Parathyroid adenoma (tissue), 2 donors: ENCODE measurements around the gene ILF3.

Experiments used
- H2AFZ ChIP-seq: fragments of 300-600 bp; sonication (generic); one replicate; pipeline ENCODE4 v1.7.0; 2017; ENCODE audit warnings: antibody characterized with exemption, mild to moderate bottlenecking
- H3K27ac ChIP-seq: fragments of 300-600 bp; sonication (generic); one replicate; pipeline ENCODE4 v1.7.0; 2017
- H3K27me3 ChIP-seq: fragments of 300-600 bp; sonication (generic); one replicate; pipeline ENCODE4 v1.7.0; 2017; ENCODE audit warnings: low read length; ENCODE audit not compliant: control insufficient read depth, insufficient read depth
- H3K36me3 ChIP-seq: fragments of 300-600 bp; sonication (generic); one replicate; pipeline ENCODE4 v1.7.0; 2017; ENCODE audit warnings: low read length; ENCODE audit not compliant: control insufficient read depth, insufficient read depth
- H3K4me1 ChIP-seq: fragments of 300-600 bp; sonication (generic); one replicate; pipeline ENCODE4 v1.7.0; 2017; ENCODE audit warnings: control low read depth
- H3K4me2 ChIP-seq: fragments of 300-600 bp; sonication (generic); one replicate; pipeline ENCODE4 v1.7.0; 2017; ENCODE audit warnings: low read length
- H3K4me3 ChIP-seq: fragments of 300-600 bp; sonication (generic); one replicate; pipeline ENCODE4 v1.7.0; 2017; ENCODE audit warnings: low read depth, low read length
- H3K79me2 ChIP-seq: fragments of 300-600 bp; sonication (generic); one replicate; pipeline ENCODE4 v1.7.0; 2017; ENCODE audit warnings: control low read depth
- H3K9ac ChIP-seq: fragments of 300-600 bp; sonication (generic); one replicate; pipeline ENCODE4 v1.7.0; 2017; ENCODE audit warnings: mild to moderate bottlenecking
- H3K9me3 ChIP-seq: fragments of 300-600 bp; sonication (generic); one replicate; pipeline ENCODE4 v1.7.0; 2017; ENCODE audit warnings: low read length; ENCODE audit not compliant: control insufficient read depth
- CTCF ChIP-seq: fragments of 300-600 bp; sonication (generic); IDR thresholded peaks from one replicate; pipeline ENCODE4 v1.7.0; 2017; ENCODE audit warnings: antibody characterized with exemption, mild to moderate bottlenecking
- donor health status: primary hyperparathyroidism.

The ILF3 gene

GRCh38 chr19:10641248-10641647 lies 12.9 kb upstream of the ILF3 start:
- peaks cover 7% of the 10 kb centered on the region for H3K4me1 ChIP-seq
- no peak overlapping the region for H3K9ac ChIP-seq
- no peaks in the 10 kb centered on the region for H3K9me3 ChIP-seq
- H3K79me2 ChIP-seq: no peaks in the 10 kb centered on the region
- no peaks in the 10 kb centered on the region for H3K27me3 ChIP-seq
- H3K27ac ChIP-seq: no peak overlapping the region
- H3K36me3 ChIP-seq: no peaks in the 10 kb centered on the region
- no peak overlapping the region for H3K4me2 ChIP-seq
- no peak for TF ChIP-seq CTCF
- no peak overlapping the region for H3K4me3 ChIP-seq
- no peak overlapping the region for H2AFZ ChIP-seq

GRCh38 chr19:10642473-10643171 lies 11.5 kb upstream of the ILF3 start:
- H3K36me3 ChIP-seq: no peaks in the 10 kb centered on the region

GRCh38 chr19:10643172-10643967 lies 10.8 kb upstream of the ILF3 start:
- H3K9me3 ChIP-seq: no peaks in the 10 kb centered on the region
- H3K27ac ChIP-seq: no peak overlapping the region
- no peak for TF ChIP-seq CTCF
- H3K79me2 ChIP-seq: no peaks in the 10 kb centered on the region
- H3K4me3 ChIP-seq: no peak overlapping the region
- no peak overlapping the region for H3K9ac ChIP-seq
- H3K27me3 ChIP-seq: no peaks in the 10 kb centered on the region
- H3K4me2 ChIP-seq: no peak overlapping the region
- no peaks in the 10 kb centered on the region for H3K36me3 ChIP-seq
- peaks cover 7% of the 10 kb centered on the region for H3K4me1 ChIP-seq
- H2AFZ ChIP-seq: no peak overlapping the region

More at GRCh38 chr19:10642473-10643171, 11.5 kb upstream of the ILF3 start:
- Histone ChIP-seq H3K27me3 (no peaks in the 10 kb centered on the region), H3K79me2 (no peaks in the 10 kb centered on the region), H3K4me2 (no peak overlapping the region), H3K9ac (no peak overlapping the region), H2AFZ (no peak overlapping the region), H3K27ac (no peak overlapping the region), H3K9me3 (no peaks in the 10 kb centered on the region), H3K4me3 (no peak overlapping the region), H3K4me1 (peaks cover 7% of the 10 kb centered on the region)
- TF ChIP-seq CTCF: no peak

- H3K4me3 ChIP-seq: no peak overlapping the region
- H3K36me3 ChIP-seq: no peaks in the 10 kb centered on the region
- H2AFZ ChIP-seq: no peak overlapping the region
- H3K79me2 ChIP-seq: no peaks in the 10 kb centered on the region
- H3K4me2 ChIP-seq: no peak overlapping the region
- no peak overlapping the region for H3K9ac ChIP-seq
- peaks cover 7% of the 10 kb centered on the region for H3K4me1 ChIP-seq
- H3K27me3 ChIP-seq: no peaks in the 10 kb centered on the region
- TF ChIP-seq CTCF: no peak
- no peaks in the 10 kb centered on the region for H3K9me3 ChIP-seq
- no peak overlapping the region for H3K27ac ChIP-seq
Observed at GRCh38 chr19:10643968-10644259, 10.2 kb upstream of the ILF3 start.
